ENCODE measurements around the gene RETREG3. TPM values are rescaled to one million over a fixed set of nuclear protein-coding genes. Genes with fewer than 3 reads are reported as not detected.

Gene RETREG3
- total and polyA plus RNA-seq, 9 of the 15 experiments (the other 6 are each of a cell fraction or from before 2014, with no cell fraction given): 4.1 to 39.0 (median 16.9) TPM

GRCh38 chr17:42554250-42555121 lies 54.7 kb downstream of the RETREG3 start (continued):
- TF ChIP-seq ESRRB (CRISPR knock-in tag; IDR thresholded peaks at IDR 0.05; ENCODE audit: borderline replicate concordance): no peak
- no peak for TF ChIP-seq NR0B1 (IDR thresholded peaks at IDR 0.05; ENCODE audit: partially characterized antibody)
- TF ChIP-seq ZBTB49 (CRISPR knock-in tag; IDR thresholded peaks at IDR 0.05; ENCODE audit: borderline replicate concordance): no peak
- TF ChIP-seq PYGO2 (tag; IDR thresholded peaks at IDR 0.05): no peak
- TF ChIP-seq ZFP30 (CRISPR knock-in tag; IDR thresholded peaks at IDR 0.05; ENCODE audit: borderline replicate concordance): no peak
- no peak for TF ChIP-seq HMGXB4 (CRISPR knock-in tag; IDR thresholded peaks at IDR 0.05)
- no peak for TF ChIP-seq DNMT1 (IDR thresholded peaks at IDR 0.05)
- TF ChIP-seq E2F3 (CRISPR knock-in tag; IDR thresholded peaks at IDR 0.05): no peak
- TF ChIP-seq ZNF740 (CRISPR knock-in tag; IDR thresholded peaks at IDR 0.05): 0 out of 2 replicates have a peak, but pooled peaks have one; percentile 27
- no peak for TF ChIP-seq ZNF740 (tag; IDR thresholded peaks at IDR 0.05)
- peak; percentile 74 for TF ChIP-seq CXXC5 (CRISPR knock-in tag; IDR thresholded peaks at IDR 0.05)
- no peak for TF ChIP-seq ZNF280A (IDR thresholded peaks at IDR 0.05; ENCODE audit: low read depth, partially characterized antibody)
- TF ChIP-seq IRF2 (CRISPR knock-in tag; IDR thresholded peaks at IDR 0.05): no peak
- peak; percentile 49 for TF ChIP-seq PRDM10 (IDR thresholded peaks at IDR 0.05; ENCODE audit: partially characterized antibody)
